GM10248 (cell line): ENCODE results near the gene FGD3.

Source experiments
- CTCF ChIA-PET: fragments of 300-600 bp; sonication (Branson Sonifier 250); formaldehyde crosslinking; extraction: SDS; loops from one replicate; lab custom pipeline; 2021; ENCODE audit warnings: antibody characterized with exemption; lab: Yijun Ruan, JAX
- POLR2A ChIA-PET: fragments of 350-650 bp; sonication (Branson Sonifier 250); formaldehyde crosslinking; extraction: SDS; loops from one replicate; lab custom pipeline; 2020; ENCODE audit warnings: antibody characterized with exemption; lab: Yijun Ruan, JAX
- DNase-seq: peaks from one replicate; pipeline ENCODE4 v3.0.0; 2012; ENCODE audit errors: extremely low spot score
- TF ChIP-seq, protein P1 (sequence below): IDR thresholded peaks from 2 replicates; pipeline ENCODE4 v1.5.1; 2012; ENCODE audit warnings: mild to moderate bottlenecking, low read depth; ENCODE audit errors: extremely low read depth, missing control alignments, control extremely low read depth

Gene FGD3

GRCh38 chr9:93003552-93004407 lies 56.5 kb downstream of the FGD3 start:
- ChIA-PET CTCF (interaction anchor here (0.8 to 5.9 kb wide), 28 partner anchors 10 to 563 kb away, joined by 3 to 59 read pairs (median 4); partner anchors contain the start of gene NINJ1), POLR2A (interaction anchor here (0.5 kb wide), 1 partner anchor 51 kb away, joined by 3 read pairs; no protein-coding TSS in a partner anchor)
- DNase-seq, result peak; percentile 82
- TF ChIP-seq, protein P1, sequence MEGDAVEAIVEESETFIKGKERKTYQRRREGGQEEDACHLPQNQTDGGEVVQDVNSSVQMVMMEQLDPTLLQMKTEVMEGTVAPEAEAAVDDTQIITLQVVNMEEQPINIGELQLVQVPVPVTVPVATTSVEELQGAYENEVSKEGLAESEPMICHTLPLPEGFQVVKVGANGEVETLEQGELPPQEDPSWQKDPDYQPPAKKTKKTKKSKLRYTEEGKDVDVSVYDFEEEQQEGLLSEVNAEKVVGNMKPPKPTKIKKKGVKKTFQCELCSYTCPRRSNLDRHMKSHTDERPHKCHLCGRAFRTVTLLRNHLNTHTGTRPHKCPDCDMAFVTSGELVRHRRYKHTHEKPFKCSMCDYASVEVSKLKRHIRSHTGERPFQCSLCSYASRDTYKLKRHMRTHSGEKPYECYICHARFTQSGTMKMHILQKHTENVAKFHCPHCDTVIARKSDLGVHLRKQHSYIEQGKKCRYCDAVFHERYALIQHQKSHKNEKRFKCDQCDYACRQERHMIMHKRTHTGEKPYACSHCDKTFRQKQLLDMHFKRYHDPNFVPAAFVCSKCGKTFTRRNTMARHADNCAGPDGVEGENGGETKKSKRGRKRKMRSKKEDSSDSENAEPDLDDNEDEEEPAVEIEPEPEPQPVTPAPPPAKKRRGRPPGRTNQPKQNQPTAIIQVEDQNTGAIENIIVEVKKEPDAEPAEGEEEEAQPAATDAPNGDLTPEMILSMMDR, result peak; percentile 59

- no peak for DNase-seq
- TF ChIP-seq, protein P1, result no peak
- ChIA-PET POLR2A (interaction anchor here (0.5 kb wide), 1 partner anchor 50 kb away, joined by 3 read pairs; no protein-coding TSS in a partner anchor), CTCF (interaction anchor here (0.8 to 5.9 kb wide), 9 partner anchors 10 to 298 kb away, joined by 3 to 59 read pairs (median 5); no protein-coding TSS in a partner anchor)
Observed at GRCh38 chr9:93004561-93004960, 57.2 kb downstream of the FGD3 start.

- CTCF ChIA-PET, result interaction anchor here (1.1 to 5.9 kb wide), 4 partner anchors 9 to 102 kb away, joined by 4 to 59 read pairs (median 10); no protein-coding TSS in a partner anchor
- POLR2A ChIA-PET, result no interaction called here
Observed at GRCh38 chr9:93005876-93006275, 58.6 kb downstream of the FGD3 start.

GRCh38 chr9:93007529-93008058 lies 60.3 kb downstream of the FGD3 start:
- CTCF ChIA-PET, result no interaction called here
- DNase-seq, result no peak
- TF ChIP-seq, protein P1, result no peak
- POLR2A ChIA-PET, result no interaction called here

More at GRCh38 chr9:93005876-93006275, 58.6 kb downstream of the FGD3 start:
- DNase-seq, result no peak
- TF ChIP-seq, protein P1, result no peak

GRCh38 chr9:93008457-93008856 lies 61.1 kb downstream of the FGD3 start:
- ChIA-PET POLR2A (no interaction called here), CTCF (no interaction called here)
- DNase-seq, result no peak
- TF ChIP-seq, protein P1, result no peak

DNA sequence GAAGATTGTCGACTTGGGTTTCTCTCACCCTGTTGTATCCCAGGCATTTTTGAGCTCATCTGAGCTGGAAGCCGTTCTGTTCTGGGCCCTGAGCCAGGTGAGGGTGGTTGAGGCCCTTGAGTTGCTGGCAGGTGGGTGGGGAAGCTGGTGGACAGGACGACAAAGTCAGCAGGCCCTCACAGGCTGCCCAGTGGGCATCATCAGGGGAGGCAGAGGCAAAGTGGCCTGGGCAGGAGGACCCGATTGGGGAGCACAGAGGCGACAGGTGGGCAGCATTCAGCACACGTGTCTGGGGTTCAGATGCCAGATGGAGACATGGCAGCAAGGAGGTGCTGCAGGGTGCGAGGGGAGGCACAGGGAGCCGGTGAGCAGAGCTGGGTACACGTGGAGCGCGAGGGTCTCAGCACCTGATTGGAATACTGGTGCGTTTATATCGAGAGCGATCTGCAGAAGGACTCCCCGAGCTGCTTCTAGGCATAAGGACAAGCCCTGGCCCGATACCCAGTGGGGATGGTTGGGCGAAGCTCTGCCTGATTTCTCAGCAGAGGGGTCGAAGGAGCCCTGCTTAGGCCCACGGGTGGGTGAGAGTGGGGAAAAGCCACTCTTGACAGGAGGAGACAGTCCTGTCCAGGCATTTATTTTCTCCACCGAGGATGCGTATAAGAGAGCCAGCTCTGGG lies 62.2 kb downstream of the FGD3 start:
- peak; percentile 6 for DNase-seq
- TF ChIP-seq, protein P1, result no peak
- CTCF ChIA-PET, result no interaction called here
- POLR2A ChIA-PET, result no interaction called here
